Left kidney (tissue), 2 donors: Measurements from ENCODE around the gene ARPC4. TPM values are rescaled to one million over a fixed set of nuclear protein-coding genes. Genes with fewer than 3 reads are reported as not detected.

Source experiments
- DNase-seq: peaks from one replicate; pipeline ENCODE4 v3.0.0-alpha.2; 2013
- polyA plus RNA-seq: library from polyadenylated mRNA; unstranded; fragments of 120-200 nt; gene quantifications from one replicate; pipeline ENCODE4 v1.2.1, GENCODE V29; 2013; ENCODE audit not compliant: insufficient read length

Gene ARPC4
- polyA plus RNA-seq, 1 donor: 125 TPM

DNA sequence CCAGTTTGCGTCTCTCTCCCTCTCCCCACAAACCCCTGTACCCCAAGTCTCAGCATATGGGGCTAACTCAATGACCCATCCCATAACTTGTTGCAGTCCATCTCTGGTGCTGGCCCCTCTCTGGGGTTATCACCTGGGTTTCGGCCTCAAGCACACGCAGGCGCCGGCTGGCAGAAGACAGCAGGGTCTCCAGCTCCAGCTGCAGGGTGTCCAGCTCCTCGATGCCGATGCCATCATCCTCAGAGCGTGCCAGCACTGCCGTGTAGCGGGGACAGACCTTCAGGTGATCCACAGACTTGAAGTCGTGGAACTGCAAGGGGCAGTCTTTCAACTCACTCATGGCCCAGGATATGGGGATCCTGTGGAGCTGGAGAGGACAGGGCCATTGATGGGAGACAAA is 1.8 kb upstream of the ARPC4 start:
- no peak for DNase-seq

- no peak for DNase-seq
These were observed 985 bp upstream of the ARPC4 start for GRCh38 chr3:9791790-9792404.

DNA sequence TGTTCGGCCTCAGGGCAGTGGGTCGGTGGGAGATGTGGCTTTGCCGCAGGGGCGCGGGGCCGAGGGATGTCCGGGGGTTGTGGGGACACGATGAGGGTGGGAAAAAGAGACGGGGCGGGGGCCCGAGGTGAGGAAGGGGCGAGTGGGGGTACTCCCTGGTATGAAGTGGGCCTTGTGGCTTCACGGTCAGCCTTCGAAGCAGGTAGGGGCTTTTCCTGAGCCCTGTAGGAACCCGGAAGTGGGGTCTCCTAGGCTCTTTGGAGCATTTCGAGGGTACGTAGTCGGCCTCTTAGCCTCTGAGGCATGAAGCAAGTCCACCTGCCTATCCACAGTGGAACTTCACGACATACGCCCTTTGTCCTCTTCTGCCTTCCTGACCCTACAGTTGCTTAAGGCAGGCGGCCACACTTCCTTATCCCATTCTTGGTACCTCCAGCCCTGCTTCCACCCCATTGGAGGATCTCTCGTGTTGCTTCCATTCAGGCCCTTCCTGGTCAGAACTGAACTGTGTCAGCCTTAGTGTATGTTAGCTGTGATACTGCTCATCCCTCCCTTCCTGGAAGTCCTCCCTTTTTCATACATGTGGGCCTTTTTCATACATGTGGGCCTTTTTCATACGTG is 389 bp downstream of the ARPC4 start:
- no peak for DNase-seq

- DNase-seq: no peak
These were observed 1.5 kb downstream of the ARPC4 start for GRCh38 chr3:9794400-9794799.

DNA sequence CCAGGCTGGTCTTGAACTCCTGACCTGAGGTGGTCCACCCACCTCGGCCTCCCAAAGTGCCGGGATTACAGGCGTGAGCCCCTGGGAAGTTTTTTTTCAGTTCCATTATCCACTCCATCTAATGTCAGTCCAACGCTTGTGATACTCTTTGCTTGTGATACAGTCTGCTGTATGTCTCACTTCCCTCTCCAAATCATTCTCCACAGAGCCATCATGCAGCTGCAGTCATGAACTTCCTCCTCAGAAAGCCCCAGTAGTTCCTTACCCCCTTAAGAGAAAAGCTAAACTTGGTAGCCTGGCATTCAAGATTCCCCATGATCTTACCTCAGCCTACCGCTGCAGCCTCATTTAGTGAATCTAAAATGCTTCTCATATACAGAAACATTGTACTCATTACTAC is 2.3 kb downstream of the ARPC4 start:
- DNase-seq: no peak

DNA sequence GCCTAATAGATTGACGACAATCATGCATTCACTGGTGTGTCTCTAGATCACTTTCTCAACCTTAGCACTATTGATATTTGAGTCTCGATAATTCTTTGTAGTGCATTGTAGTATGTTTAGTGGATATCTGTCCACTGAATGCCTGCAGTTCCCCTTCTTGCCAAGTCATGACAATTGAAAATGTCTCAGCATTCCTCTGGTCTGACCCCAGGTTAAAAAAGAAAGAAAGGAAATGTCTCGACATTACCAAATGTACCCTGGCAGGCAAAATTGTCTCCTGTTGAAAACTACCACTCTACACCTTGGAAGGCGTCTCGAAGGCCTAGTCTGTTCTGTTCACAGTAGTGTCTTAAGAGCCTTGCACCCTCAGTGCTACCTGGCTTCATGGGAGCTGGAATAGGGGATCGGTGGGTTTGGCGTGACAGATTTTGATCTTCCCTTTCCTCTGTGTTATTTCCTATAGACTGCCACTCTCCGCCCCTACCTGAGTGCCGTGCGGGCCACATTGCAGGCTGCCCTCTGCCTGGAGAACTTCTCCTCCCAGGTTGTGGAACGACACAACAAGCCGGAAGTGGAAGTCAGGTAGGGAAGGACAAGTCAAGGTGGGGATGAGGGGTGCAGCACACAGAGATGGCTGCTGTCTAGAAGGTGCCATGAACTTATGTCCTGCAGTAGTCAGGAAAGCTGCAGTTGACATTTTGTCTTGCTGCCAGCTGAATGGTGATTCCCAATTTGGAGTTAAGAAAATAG is 4.5 kb downstream of the ARPC4 start:
- no peak for DNase-seq

GRCh38 chr3:9800529-9800928 is 7.6 kb downstream of the ARPC4 start:
- no peak for DNase-seq

DNA sequence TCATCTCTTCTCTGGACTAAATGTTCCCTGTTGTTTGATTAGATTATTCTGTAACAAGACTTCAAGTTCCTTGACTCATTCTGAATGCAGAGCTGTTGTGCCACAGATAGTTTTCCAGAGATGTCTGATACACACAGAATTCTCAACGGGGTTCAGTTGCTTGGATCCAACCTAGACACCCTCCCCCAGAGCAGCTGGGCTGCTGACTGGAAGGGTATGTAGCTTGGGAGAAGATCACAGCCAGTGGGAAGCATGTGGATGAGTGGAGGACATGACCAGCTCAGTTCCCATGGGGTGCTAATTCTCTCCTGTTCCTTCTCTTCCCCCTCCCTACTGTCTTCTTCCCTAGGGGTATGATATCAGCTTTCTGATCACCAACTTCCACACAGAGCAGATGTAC is 10.6 kb downstream of the ARPC4 start:
- DNase-seq: no peak

DNA sequence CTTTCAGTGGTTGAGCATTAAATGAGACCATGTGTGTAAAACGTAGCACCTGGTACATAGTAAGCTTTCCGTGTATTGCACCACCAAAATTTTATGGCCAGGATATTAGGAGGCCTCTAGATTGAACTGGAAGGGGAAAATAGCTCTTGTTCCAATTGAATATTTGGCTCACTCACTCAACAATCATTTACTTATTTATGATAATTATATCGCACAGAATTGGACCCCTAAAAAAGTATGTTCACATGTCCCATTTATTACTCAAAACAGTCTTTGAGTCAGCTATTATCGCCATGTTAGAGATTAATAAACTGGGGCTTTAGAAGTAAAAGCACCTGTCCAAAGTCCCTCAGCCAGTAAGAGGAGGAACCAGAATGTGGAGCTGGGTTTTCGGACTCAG is 12.1 kb downstream of the ARPC4 start:
- no peak for DNase-seq

DNA sequence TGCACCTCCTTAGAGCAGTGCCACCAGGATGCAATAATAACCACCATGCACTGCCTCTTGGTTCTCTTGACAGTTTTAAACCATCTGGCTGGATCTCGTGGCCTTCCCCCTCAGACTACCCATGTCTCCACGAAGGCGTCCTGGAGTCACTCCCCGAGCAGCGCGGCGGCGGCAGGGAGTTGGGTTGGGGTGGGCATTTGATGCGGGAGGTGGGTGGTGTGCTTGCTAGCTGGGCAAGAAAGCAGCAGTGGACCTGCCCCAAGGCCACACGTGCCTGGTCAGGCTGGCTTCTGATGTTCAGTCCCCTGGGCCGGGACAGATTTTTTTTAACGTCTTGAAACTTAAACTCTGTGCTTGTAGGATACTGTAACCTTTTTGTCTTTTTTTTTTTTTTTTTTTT is 13.3 kb downstream of the ARPC4 start:
- no peak for DNase-seq

- DNase-seq: no peak
These were observed 14.1 kb downstream of the ARPC4 start for GRCh38 chr3:9806688-9807589.

GRCh38 chr3:9807981-9808344 is 15.1 kb downstream of the ARPC4 start:
- DNase-seq: no peak

GRCh38 chr3:9808345-9809037 is 15.6 kb downstream of the ARPC4 start:
- no peak for DNase-seq

DNA sequence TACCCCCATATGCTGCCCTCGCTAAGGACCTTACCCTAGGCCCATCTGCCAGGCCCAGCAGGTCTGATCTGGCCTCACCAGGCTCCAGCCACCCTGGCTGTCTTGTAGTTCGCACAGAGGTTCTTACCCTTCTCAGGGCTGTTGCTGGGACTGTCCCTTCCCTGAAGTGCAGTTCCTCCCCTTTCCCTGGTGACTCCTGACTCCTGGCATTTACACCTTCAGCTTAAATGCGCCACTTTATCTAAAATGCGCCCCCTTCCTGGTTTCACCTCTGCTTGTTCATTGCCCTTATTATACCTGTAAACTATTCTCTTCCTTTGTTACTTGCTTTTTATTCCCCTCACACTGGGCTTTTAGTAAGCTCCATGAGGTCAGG is 16.3 kb downstream of the ARPC4 start:
- no peak for DNase-seq

- DNase-seq: peak; percentile 71
These were observed 16.9 kb downstream of the ARPC4 start, which contains the start of gene TTLL3 for GRCh38 chr3:9809615-9810432. TTLL3 (plus strand) TSS chr3:9810262; CDS start chr3:9810662, 400 bp downstream.

GRCh38 chr3:9810433-9810770 is 17.5 kb downstream of the ARPC4 start:
- DNase-seq: peak; percentile 21

- no peak for DNase-seq
These were observed 18.0 kb downstream of the ARPC4 start for GRCh38 chr3:9810846-9811245.

GRCh38 chr3:9812870-9813483 is 20.1 kb downstream of the ARPC4 start:
- no peak for DNase-seq

- no peak for DNase-seq
These were observed 23.1 kb downstream of the ARPC4 start for GRCh38 chr3:9815986-9816385.

- no peak for DNase-seq
These were observed 24.6 kb downstream of the ARPC4 start for GRCh38 chr3:9817436-9817835.
